GM20000 (cell line): ENCODE results near the gene CASKIN1.

Source experiments
- DNase-seq: peaks from one replicate; pipeline ENCODE4 v3.0.0; 2012; ENCODE audit warnings: low spot score
- TF ChIP-seq, protein P1 (sequence below): IDR thresholded peaks from 2 replicates; pipeline ENCODE4 v1.5.1; 2012; ENCODE audit warnings: mild to moderate bottlenecking, control low read depth; ENCODE audit errors: extremely low read depth, missing control alignments

The CASKIN1 gene

DNA sequence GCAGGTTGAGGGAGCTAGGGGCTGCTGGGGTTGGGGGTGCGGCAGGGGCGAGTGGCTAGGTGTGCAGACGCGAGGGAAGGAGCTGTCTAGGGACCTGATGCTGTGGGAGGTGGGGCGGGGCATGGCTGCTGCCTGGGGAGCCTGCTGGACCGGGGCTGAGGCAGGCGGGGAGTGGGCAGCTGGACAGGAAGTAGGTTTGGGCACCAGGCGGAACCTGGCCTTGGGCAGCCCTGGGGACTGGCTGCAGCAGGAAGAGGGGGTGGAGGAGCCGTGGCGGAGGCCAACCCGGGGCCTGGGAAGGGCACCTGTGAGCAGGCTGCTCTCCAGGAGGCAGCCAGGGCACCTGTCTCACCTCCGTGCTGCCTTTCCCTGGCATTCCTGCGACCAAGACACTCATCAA lies 34.0 kb upstream of the CASKIN1 start:
- TF ChIP-seq, protein P1, sequence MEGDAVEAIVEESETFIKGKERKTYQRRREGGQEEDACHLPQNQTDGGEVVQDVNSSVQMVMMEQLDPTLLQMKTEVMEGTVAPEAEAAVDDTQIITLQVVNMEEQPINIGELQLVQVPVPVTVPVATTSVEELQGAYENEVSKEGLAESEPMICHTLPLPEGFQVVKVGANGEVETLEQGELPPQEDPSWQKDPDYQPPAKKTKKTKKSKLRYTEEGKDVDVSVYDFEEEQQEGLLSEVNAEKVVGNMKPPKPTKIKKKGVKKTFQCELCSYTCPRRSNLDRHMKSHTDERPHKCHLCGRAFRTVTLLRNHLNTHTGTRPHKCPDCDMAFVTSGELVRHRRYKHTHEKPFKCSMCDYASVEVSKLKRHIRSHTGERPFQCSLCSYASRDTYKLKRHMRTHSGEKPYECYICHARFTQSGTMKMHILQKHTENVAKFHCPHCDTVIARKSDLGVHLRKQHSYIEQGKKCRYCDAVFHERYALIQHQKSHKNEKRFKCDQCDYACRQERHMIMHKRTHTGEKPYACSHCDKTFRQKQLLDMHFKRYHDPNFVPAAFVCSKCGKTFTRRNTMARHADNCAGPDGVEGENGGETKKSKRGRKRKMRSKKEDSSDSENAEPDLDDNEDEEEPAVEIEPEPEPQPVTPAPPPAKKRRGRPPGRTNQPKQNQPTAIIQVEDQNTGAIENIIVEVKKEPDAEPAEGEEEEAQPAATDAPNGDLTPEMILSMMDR = no peak
- DNase-seq = no peak

- TF ChIP-seq, protein P1 = no peak
These were observed 33.3 kb upstream of the CASKIN1 start for GRCh38 chr16:2229632-2230250.

DNA sequence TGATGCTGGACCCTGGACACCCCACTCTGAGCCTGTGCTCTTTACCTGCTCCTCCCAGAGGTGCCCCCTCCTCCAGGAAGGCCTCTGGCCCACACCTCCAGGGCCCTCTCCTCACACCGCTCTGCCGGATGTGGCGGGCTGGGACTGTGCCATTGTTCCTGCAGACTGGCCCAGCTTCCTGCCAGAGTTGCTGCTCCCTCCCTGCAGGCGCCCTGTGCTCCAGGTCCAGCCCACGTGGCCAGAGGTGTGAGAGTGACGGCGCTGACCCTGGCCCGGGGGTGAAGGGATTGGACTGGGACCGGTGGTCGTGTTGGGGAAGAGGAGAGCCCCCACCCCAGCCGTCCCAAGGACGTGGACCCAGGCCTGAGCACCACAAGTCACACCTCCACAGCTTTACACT lies 32.7 kb upstream of the CASKIN1 start:
- no peak for DNase-seq
- TF ChIP-seq, protein P1 = no peak

More at GRCh38 chr16:2229632-2230250, 33.3 kb upstream of the CASKIN1 start:
- DNase-seq = no peak

GRCh38 chr16:2228161-2228824 lies 31.9 kb upstream of the CASKIN1 start:
- no peak for DNase-seq
- TF ChIP-seq, protein P1 = no peak

DNA sequence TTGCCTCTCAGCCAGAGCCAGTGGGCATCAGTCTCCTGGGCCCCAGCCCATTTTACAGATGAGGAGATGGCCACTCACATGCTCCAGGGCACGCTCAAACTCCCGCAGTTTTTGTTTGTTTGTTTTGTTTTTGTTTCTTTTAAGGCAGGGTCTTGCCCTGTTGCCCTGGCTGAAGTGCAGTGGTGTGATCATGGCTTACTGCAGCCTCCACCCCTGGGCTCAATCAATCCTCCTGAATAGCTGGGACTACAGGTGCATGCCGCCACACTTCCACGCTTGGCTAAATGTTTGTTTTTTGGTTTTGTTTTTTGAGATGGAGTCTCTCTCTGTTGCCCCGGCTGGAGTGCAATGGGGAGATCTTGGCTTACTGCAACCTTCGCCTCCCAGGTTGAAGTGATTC lies 30.5 kb upstream of the CASKIN1 start:
- no peak for DNase-seq
- TF ChIP-seq, protein P1 = no peak

DNA sequence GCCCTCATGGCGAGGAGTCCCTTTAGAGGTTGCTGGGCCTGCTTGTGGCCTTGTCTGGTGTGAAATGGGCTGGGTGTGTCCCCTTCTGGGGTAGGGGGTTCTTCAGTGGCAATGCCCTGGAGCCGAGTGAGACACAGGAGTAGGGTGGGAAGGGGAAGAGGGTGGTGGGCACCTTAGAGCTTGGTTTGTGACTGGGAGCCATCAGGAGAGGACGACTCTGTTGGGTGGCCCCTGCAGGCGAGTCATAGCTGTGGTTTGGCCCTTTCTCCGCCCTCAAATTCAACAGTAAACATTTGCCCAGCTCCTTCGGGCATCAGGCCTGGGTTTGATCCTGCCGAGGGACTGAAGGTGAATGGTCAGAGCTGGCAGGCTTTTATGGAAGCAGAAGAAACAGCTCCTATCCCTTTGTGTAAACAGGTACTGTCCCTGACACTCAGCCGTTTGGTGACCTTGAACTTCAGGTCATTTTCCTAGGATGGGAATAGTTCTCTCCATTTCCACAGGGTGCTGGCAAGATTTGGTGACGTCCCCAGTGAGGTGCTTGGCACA lies 29.9 kb upstream of the CASKIN1 start:
- DNase-seq = no peak
- TF ChIP-seq, protein P1 = no peak

DNA sequence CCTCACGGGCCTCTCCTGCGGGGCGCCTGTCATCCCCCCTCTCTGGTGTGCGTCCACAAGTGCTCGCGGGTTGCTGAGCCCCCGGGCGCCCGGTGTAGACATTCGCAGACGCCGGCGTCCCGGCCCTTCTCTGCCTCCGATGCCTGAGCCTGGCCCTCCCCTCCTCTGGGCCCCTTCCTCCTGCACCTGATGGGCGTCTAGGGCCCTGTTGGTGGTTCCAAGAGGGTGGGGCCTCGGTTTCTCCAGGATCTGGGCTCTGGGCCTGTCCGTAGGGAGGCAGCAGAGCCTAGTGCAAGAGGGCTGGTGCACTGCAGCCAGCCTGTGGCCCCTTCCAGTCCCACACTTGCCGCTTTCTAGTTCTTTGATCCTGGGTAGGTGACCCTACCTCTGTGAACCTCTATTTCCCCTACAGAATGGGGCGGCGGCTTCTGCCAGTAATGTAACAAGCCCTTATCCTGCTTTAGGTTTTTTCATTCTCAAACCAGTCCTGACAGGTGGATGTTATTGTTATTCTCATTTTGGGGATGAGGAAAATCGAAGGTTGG lies 27.6 kb upstream of the CASKIN1 start:
- peak; percentile 72 for DNase-seq
- TF ChIP-seq, protein P1 = no peak
